NT2/D1 (cell line): ENCODE results near the gene IDNK.

Experiments used
- DNase-seq: peaks from one replicate; pipeline ENCODE4 v3.0.0-alpha.2; 2011; ENCODE audit warnings: low read depth, low spot score
- H3K27me3 ChIP-seq: 2 replicates; pipeline ENCODE4 v1.6.0; 2011; ENCODE audit warnings: mild to moderate bottlenecking; ENCODE audit not compliant: insufficient read length, insufficient read depth
- H3K36me3 ChIP-seq: 2 replicates; pipeline ENCODE4 v1.6.1; 2011; ENCODE audit warnings: mild to moderate bottlenecking, low read length, mixed read lengths; ENCODE audit not compliant: insufficient read depth, insufficient read length
- H3K4me1 ChIP-seq: 2 replicates; pipeline ENCODE4 v1.5.1; 2011; ENCODE audit not compliant: insufficient read depth, insufficient read length
- H3K4me3 ChIP-seq: 2 replicates; pipeline ENCODE4 v1.5.1; 2011; ENCODE audit warnings: low read depth; ENCODE audit not compliant: insufficient read length
- H3K9ac ChIP-seq: 2 replicates; pipeline ENCODE4 v1.6.0; 2011; ENCODE audit warnings: low read depth; ENCODE audit not compliant: insufficient read length
- H3K9me3 ChIP-seq: 2 replicates; pipeline ENCODE4 v1.5.1; 2011; ENCODE audit warnings: mild to moderate bottlenecking, low read length; ENCODE audit not compliant: insufficient read depth
- SUZ12 ChIP-seq: IDR thresholded peaks from 2 replicates; pipeline ENCODE4 v1.6.1; 2011; ENCODE audit not compliant: insufficient read length, insufficient read depth; ENCODE audit errors: extremely low read depth
- YY1 ChIP-seq: IDR thresholded peaks from 2 replicates; pipeline ENCODE4 v1.6.1; 2011; ENCODE audit not compliant: insufficient read length, insufficient read depth
- ZNF274 ChIP-seq: IDR thresholded peaks from 2 replicates; pipeline ENCODE4 v1.6.1; 2011; ENCODE audit warnings: mild to moderate bottlenecking, low read depth, low read length

The IDNK gene

DNA sequence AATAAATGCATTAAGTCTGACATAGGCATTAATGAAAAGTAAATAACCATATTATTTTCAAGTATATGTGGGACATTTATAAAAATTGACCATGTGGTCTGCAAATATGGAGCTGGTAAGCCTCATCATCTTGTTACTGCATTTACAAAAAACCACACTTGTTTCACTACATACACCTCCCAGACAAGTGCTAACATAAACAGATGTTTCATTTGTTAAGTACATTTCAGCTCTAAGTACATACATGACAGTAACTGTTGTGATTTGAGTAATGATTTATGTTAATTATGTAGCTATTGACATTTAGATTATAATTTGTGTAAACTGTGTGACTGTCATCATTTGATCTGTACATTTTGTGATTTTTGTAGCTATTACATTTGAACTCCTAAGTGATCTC, 13.9 kb downstream of the IDNK start:
- no peak for TF ChIP-seq ZNF274
- TF ChIP-seq YY1 = no peak
- TF ChIP-seq SUZ12 = no peak
- no peak overlapping the region for H3K9ac ChIP-seq
- DNase-seq = no peak
- no peak overlapping the region for H3K4me3 ChIP-seq
- no peaks in the 10 kb centered on the region for H3K9me3 ChIP-seq
- H3K4me1 ChIP-seq = no peaks in the 10 kb centered on the region
- H3K27me3 ChIP-seq = no peaks in the 10 kb centered on the region
- H3K36me3 ChIP-seq = peaks cover under 1% of the 10 kb centered on the region

DNA sequence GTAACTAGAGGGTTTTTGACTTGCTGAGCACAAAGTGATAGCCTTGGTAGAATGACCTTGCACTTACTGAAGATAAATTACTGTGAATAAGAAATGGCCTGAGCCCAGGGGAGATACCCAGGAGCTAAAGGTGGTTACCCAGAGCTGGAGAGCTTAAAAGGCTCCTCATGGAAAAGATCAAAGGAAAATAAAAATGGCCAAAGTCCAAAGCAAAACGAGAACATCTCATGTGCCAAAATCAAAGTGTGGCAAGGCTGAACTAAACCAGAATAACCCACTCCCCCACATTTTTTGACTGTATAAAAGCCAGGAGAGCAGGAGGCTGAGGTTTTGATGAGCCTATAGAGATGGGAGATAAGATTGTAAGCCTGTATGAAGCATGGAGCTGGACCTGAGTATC, 14.4 kb downstream of the IDNK start:
- Histone ChIP-seq H3K9ac (no peak overlapping the region), H3K27me3 (no peaks in the 10 kb centered on the region), H3K36me3 (peaks cover 2% of the 10 kb centered on the region), H3K9me3 (no peaks in the 10 kb centered on the region), H3K4me1 (no peaks in the 10 kb centered on the region), H3K4me3 (no peak overlapping the region)
- DNase-seq = no peak
- TF ChIP-seq SUZ12 (no peak), ZNF274 (no peak), YY1 (no peak)

DNA sequence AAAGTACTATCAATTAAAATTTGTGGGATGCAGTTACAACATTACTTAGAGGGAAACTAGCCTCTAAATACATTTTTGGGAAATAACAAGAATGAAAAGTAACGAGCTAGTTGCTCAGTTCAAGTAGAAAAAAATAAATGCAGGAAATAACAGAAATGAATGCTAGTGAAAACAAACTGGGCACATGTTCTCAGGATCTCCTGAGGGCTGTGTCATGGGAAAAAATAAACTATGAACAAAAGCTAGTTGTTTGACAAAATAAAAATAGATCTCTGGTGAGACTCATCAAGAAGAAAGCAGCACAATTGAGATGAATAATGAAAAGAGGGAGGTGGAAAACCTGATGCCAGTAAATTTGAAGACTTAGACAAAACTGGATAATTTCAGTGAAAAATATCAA, 16.3 kb downstream of the IDNK start:
- Histone ChIP-seq H3K4me1 (peaks cover 4% of the 10 kb centered on the region), H3K27me3 (no peaks in the 10 kb centered on the region), H3K9me3 (no peaks in the 10 kb centered on the region), H3K36me3 (peaks cover 2% of the 10 kb centered on the region), H3K4me3 (no peak overlapping the region), H3K9ac (no peak overlapping the region)
- no peak for DNase-seq
- no peak for TF ChIP-seq ZNF274
- TF ChIP-seq SUZ12 = no peak
- no peak for TF ChIP-seq YY1

DNA sequence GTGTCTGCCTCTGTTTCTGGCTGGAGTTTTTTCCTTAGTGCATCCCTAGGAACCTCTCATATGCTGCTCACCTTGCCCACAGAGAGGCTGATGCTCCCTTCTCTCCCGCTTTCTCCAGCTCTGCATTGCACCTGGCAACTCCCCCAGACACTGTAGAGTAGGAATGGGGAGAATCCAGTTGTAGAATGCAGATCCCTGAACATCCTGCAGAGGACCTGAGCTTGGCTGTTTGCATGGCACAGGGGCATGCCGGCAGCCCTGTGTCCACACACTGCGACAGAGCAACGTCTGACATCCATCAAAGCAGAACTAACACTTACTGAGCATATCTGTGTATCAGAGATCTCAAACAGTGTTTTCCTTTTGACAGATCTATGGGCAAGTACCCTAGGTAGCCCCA, 19.9 kb downstream of the IDNK start:
- Histone ChIP-seq H3K4me1 (peaks cover 4% of the 10 kb centered on the region), H3K9ac (no peak overlapping the region), H3K27me3 (no peaks in the 10 kb centered on the region), H3K9me3 (no peaks in the 10 kb centered on the region), H3K36me3 (peaks cover 18% of the 10 kb centered on the region), H3K4me3 (no peak overlapping the region)
- no peak for DNase-seq
- no peak for TF ChIP-seq YY1
- TF ChIP-seq SUZ12 = no peak
- TF ChIP-seq ZNF274 = no peak

DNA sequence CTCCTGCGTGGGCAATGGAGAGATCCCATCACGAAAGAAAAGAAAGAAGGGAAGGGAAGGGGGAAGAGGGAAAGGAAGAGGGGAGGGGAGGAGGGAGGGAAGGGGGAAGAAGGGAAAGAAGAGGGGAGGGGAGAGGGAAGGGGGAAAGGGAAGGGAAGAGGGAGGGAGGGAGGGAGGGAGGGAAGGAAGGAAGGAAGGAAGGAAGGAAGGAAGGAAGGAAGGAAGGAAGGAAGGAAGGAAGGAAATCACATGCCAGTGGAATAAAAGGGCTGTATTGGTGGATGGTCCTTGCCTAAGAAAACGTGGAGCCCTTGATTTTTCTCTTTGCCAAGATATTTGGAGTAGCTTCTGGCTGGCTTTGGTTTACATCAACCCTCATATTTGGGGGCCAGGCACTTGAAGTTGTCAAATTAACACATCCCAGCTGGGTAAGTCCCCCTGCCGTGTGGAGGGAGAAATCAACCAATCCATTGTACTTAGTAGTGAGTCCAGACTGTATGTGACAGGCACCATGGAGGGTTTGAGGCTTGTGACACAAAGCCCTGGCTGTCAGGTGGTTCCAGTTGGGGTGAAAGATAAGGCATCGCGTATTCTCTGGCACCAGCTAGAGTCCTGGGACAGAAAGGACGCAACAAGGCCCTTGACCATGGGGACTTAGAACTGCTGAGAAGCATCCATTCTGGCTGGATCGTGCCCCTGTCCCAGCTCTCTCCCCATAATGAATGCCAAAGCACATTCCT, 23.7 kb downstream of the IDNK start:
- H3K4me1 ChIP-seq = peaks cover 4% of the 10 kb centered on the region
- no peak overlapping the region for H3K9ac ChIP-seq
- H3K9me3 ChIP-seq = no peaks in the 10 kb centered on the region
- H3K4me3 ChIP-seq = no peak overlapping the region
- no peak for TF ChIP-seq ZNF274
- TF ChIP-seq SUZ12 = no peak
- no peak for DNase-seq
- peaks cover 36% of the 10 kb centered on the region for H3K36me3 ChIP-seq
- H3K27me3 ChIP-seq = no peaks in the 10 kb centered on the region

GRCh38 chr9:83649080-83649479, 26.1 kb downstream of the IDNK start:
- Histone ChIP-seq H3K9ac (no peak overlapping the region), H3K4me3 (no peak overlapping the region), H3K4me1 (no peaks in the 10 kb centered on the region), H3K27me3 (no peaks in the 10 kb centered on the region), H3K36me3 (peaks cover 50% of the 10 kb centered on the region), H3K9me3 (peaks cover 4% of the 10 kb centered on the region; the same call in 1 of the 2 replicates)
- TF ChIP-seq YY1 = no peak
- no peak for TF ChIP-seq SUZ12
- TF ChIP-seq ZNF274 = no peak
- peak; percentile 49 for DNase-seq

- Histone ChIP-seq H3K36me3 (peaks cover 54% of the 10 kb centered on the region), H3K9me3 (peaks cover 4% of the 10 kb centered on the region; the same call in 1 of the 2 replicates), H3K4me1 (no peaks in the 10 kb centered on the region), H3K9ac (no peak overlapping the region), H3K27me3 (no peaks in the 10 kb centered on the region), H3K4me3 (no peak overlapping the region)
- TF ChIP-seq ZNF274 (no peak), YY1 (no peak), SUZ12 (no peak)
- no peak for DNase-seq
Measured at GRCh38 chr9:83649515-83649914, 26.6 kb downstream of the IDNK start.
